ENCODE results near the gene ENDOG.

GRCh38 chr9:128790536-128790935 is 27.8 kb upstream of the ENDOG start:
- TF ChIP-seq POLR2AphosphoS5 (IDR thresholded peaks at IDR 0.05; ENCODE audit: low read depth, low read length) = no peak
- TF ChIP-seq SIN3A (IDR thresholded peaks at IDR 0.05; ENCODE audit: borderline replicate concordance, insufficient read depth, low read length) = no peak
- TF ChIP-seq TAF1 (IDR thresholded peaks at IDR 0.05; ENCODE audit: borderline replicate concordance, insufficient read depth, low read length) = no peak
- no peak for TF ChIP-seq FOXP2 (optimal IDR thresholded peaks at IDR 0.05; ENCODE audit: borderline replicate concordance, extremely low read depth, extremely low read length, insufficient read depth)
- TF ChIP-seq REST (IDR thresholded peaks at IDR 0.05; ENCODE audit: insufficient read depth in 1 of 2, low read depth in 2 of 2, low read length in 2 of 2) = no peak
